ENCODE data around the gene CD247. TPM values are rescaled to one million over a fixed set of nuclear protein-coding genes. Genes with fewer than 3 reads are reported as not detected.
A peak's percentile ranks its signal among the peaks of the same experiment; 100 is the strongest.

CD247 gene
- total RNA-seq, 3 donors from 2014 or later (not counting 1 experiment from before 2014, with no cell fraction given) = 1,027 to 1,374 (median 1,309) TPM

DNA sequence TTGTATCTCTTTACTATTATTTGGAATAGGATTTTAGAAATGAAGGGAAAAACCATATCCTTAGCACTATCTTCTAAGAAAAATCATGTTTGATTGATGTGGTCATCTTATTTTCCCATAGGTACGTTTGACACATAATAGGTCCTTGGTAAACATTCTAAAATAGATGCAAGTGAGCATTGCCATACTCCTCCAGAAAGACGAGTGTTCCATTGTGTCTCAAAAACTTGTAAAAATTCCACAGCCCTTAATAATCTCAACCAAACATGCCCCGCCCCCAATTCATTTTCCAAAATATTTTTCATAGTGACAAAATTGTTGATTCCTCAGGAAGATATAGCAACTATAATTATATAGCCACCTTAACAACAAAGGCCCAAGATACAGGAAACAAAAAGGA lies 113.4 kb downstream of the CD247 start:
- no peak overlapping the region for H3K27ac Mint-ChIP-seq
- H3K9me3 ChIP-seq (ENCODE audit: control insufficient read depth, insufficient read depth, low read length) = no peaks in the 10 kb centered on the region
- peaks cover 8% of the 10 kb centered on the region for H3K36me3 Mint-ChIP-seq
- H3K27me3 Mint-ChIP-seq (ENCODE audit: low read depth in 2 of 2) = no peaks in the 10 kb centered on the region
- H3K36me3 ChIP-seq (ENCODE audit: control insufficient read depth, insufficient read depth, low read length) = peaks cover 15% of the 10 kb centered on the region
- H3K9me3 Mint-ChIP-seq = no peaks in the 10 kb centered on the region
- H3K4me3 Mint-ChIP-seq = no peak overlapping the region
- H3K4me3 ChIP-seq (ENCODE audit: low read length) = no peak overlapping the region
- H3K4me1 Mint-ChIP-seq = peaks cover 9 to 10% of the 10 kb centered on the region in 2 donors
- ATAC-seq (no peak), DNase-seq (no peak)
- WGBS (ENCODE audit: insufficient coverage) = 92% methylated on average over 3 of the region's 3 CpGs
- H3K4me1 ChIP-seq (ENCODE audit: control insufficient read depth, insufficient read depth, low read length) = peaks cover 4% of the 10 kb centered on the region
- no peaks in the 10 kb centered on the region for H3K27me3 ChIP-seq (ENCODE audit: control insufficient read depth, insufficient read depth, low read length)
- TF ChIP-seq, protein P1, sequence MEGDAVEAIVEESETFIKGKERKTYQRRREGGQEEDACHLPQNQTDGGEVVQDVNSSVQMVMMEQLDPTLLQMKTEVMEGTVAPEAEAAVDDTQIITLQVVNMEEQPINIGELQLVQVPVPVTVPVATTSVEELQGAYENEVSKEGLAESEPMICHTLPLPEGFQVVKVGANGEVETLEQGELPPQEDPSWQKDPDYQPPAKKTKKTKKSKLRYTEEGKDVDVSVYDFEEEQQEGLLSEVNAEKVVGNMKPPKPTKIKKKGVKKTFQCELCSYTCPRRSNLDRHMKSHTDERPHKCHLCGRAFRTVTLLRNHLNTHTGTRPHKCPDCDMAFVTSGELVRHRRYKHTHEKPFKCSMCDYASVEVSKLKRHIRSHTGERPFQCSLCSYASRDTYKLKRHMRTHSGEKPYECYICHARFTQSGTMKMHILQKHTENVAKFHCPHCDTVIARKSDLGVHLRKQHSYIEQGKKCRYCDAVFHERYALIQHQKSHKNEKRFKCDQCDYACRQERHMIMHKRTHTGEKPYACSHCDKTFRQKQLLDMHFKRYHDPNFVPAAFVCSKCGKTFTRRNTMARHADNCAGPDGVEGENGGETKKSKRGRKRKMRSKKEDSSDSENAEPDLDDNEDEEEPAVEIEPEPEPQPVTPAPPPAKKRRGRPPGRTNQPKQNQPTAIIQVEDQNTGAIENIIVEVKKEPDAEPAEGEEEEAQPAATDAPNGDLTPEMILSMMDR (IDR thresholded peaks at IDR 0.05) = no peak
- no peak overlapping the region for H3K27ac ChIP-seq (ENCODE audit: low read length)
- intact Hi-C loops (cut with micrococcal nuclease) = loop anchor here (2.0 to 10.0 kb wide), 2 partner anchors 22 to 340 kb away; no protein-coding TSS in a partner anchor

DNA sequence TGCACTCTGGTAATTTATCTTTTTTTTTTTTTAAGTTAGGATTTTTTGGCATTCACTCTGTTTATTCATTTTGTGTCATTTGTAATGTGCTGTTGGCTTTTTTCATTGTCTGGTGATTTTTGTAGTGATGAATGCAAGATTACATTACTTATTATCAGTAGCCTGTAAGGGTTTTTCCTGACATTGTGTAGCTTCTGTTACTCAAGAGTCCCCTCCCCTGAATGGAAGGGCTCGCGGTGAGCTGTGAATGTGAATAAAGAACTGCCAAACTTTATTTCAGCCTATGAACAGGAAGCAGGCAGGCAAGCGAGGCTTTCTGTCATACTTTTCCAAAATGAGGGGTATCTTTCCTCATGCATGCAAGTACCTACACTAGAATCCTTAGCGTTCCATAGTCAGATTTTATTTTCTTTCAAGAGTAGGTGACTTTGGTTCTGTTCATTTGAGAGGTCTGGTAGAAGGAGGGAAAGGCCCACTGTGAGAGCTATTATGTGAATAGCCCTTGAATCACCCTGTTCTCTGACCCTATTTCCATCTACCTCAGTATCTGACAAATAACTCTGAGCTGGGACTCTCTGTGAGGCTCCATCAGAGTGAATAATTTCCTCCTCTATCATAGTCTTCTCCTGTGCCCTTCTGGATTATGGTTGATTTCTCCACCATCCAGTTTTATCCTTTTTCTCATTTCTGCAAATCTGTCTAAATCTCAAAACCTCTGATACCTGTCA lies 114.0 kb downstream of the CD247 start:
- H3K4me3 ChIP-seq (ENCODE audit: low read length) = no peak overlapping the region
- TF ChIP-seq, protein P1 (IDR thresholded peaks at IDR 0.05) = no peak
- H3K9me3 ChIP-seq (ENCODE audit: control insufficient read depth, insufficient read depth, low read length) = no peaks in the 10 kb centered on the region
- H3K27ac Mint-ChIP-seq = peak overlapping the region in 1 of 2 donors; percentile 18
- intact Hi-C loops (cut with micrococcal nuclease) = loop anchor here (2.0 to 10.0 kb wide), 2 partner anchors 22 to 340 kb away; no protein-coding TSS in a partner anchor
- peaks cover 9 to 10% of the 10 kb centered on the region in 2 donors for H3K4me1 Mint-ChIP-seq
- peaks cover 15% of the 10 kb centered on the region for H3K36me3 ChIP-seq (ENCODE audit: control insufficient read depth, insufficient read depth, low read length)
- H3K27ac ChIP-seq (ENCODE audit: low read length) = no peak overlapping the region
- H3K27me3 ChIP-seq (ENCODE audit: control insufficient read depth, insufficient read depth, low read length) = no peaks in the 10 kb centered on the region
- H3K27me3 Mint-ChIP-seq (ENCODE audit: low read depth in 2 of 2) = no peaks in the 10 kb centered on the region
- H3K4me3 Mint-ChIP-seq = no peak overlapping the region
- DNase-seq (no peak), ATAC-seq (no peak)
- H3K9me3 Mint-ChIP-seq = no peaks in the 10 kb centered on the region
- WGBS (ENCODE audit: insufficient coverage) = 92% methylated on average over 3 of the region's 4 CpGs
- H3K36me3 Mint-ChIP-seq = peaks cover 8% of the 10 kb centered on the region
- peaks cover 4% of the 10 kb centered on the region for H3K4me1 ChIP-seq (ENCODE audit: control insufficient read depth, insufficient read depth, low read length)

DNA sequence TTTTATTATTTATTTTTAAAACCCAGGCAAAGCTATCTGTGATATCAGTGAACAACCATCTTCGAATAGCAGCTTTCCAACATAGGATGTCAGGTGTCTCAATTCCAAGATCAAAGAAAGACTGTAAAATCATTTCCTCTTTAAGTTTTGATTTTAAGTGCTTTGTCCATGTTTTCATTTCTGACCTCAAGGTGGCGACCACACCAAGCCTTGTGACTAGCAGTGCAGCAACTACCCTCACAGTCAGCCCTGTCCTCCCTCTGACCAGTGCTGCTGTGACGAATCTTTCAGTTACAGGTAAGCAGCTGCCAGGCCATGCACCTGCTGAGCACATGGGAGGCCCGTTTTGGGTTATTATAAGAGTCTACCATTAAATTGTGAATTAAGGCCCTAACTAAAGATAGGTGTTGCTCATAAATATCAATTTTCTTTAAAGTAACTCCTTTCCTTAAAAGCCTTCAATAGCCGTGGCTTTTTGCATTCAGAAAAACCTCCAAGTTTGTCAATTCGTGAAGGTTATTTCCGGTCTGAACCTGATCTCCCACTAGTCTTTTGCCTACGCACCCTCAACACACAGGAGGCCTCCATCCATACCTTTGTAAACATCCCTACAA lies 117.0 kb downstream of the CD247 start:
- H3K36me3 Mint-ChIP-seq = peaks cover 16% of the 10 kb centered on the region
- peak overlapping the region; percentile 58 to 62 for H3K27ac Mint-ChIP-seq
- peak; percentile 55 to 80 for DNase-seq
- H3K27me3 Mint-ChIP-seq (ENCODE audit: low read depth in 2 of 2) = no peaks in the 10 kb centered on the region
- TF ChIP-seq, protein P1 (IDR thresholded peaks at IDR 0.05) = peak; percentile 70
- Histone ChIP-seq H3K27ac (ENCODE audit: low read length) (no peak overlapping the region), H3K36me3 (ENCODE audit: control insufficient read depth, insufficient read depth, low read length) (peaks cover 23% of the 10 kb centered on the region), H3K4me1 (ENCODE audit: control insufficient read depth, insufficient read depth, low read length) (peaks cover 4% of the 10 kb centered on the region), H3K4me3 (ENCODE audit: low read length) (no peak overlapping the region), H3K9me3 (ENCODE audit: control insufficient read depth, insufficient read depth, low read length) (no peaks in the 10 kb centered on the region), H3K27me3 (ENCODE audit: control insufficient read depth, insufficient read depth, low read length) (no peaks in the 10 kb centered on the region)
- H3K9me3 Mint-ChIP-seq = no peaks in the 10 kb centered on the region
- H3K4me3 Mint-ChIP-seq = no peak overlapping the region
- intact Hi-C loops (cut with micrococcal nuclease) = loop anchor here (1.0 to 10.0 kb wide), 4 partner anchors 41 to 337 kb away; no protein-coding TSS in a partner anchor
- ATAC-seq = peak; percentile 82 to 98 (median 97)
- 55% methylated on average over 8 of the region's 8 CpGs for WGBS (ENCODE audit: insufficient coverage)
- peaks cover 9 to 10% of the 10 kb centered on the region in 2 donors for H3K4me1 Mint-ChIP-seq
